Measurements from ENCODE around the gene NEO1.
A peak's percentile ranks its signal among the peaks of the same experiment; 100 is the strongest.
"Not testable (repeated sequence)": the region's sequence is repeated elsewhere in the genome, so short reads cannot be mapped to it uniquely, and the experiment has no call there.

Gene NEO1

DNA sequence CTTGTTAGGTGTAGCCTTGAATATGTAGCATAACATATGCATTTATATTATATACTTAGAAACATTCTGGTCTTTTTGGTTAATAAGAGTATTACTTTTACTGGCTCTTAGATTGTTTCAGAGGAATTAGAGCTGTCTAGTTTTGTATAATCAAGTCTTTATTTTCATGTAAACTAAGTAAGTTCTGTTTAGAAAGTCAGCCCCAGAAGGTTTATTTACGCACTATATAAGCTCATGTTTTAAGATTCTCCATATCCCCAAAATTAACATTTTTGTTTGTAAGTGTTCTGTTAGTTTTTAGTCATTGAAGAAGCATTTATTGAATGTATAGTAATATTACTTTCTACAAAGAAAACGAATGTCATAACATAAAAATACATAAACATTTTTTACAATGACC, 158.4 kb downstream of the NEO1 start:
- DNase-seq (ENCODE audit: low read depth) = no peak

DNA sequence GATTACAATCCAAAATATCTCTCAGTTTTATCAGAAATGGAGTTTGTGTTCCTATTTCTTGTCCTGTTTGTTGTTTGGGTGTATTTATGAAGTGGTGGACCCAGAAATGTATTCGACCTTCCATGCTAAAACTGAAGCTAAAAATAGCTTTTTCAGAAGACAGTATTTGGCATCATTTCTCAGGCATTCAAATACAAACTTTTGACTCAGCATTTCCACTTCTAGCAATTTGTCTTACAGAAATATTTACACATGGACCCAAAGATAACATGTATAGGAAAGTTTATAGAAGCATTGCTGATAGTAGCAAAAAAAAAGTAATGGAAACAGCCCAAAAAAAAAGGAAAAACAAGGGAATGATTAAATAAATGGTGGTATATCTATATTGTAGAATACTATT, 160.2 kb downstream of the NEO1 start:
- DNase-seq (ENCODE audit: low read depth) = no peak

DNA sequence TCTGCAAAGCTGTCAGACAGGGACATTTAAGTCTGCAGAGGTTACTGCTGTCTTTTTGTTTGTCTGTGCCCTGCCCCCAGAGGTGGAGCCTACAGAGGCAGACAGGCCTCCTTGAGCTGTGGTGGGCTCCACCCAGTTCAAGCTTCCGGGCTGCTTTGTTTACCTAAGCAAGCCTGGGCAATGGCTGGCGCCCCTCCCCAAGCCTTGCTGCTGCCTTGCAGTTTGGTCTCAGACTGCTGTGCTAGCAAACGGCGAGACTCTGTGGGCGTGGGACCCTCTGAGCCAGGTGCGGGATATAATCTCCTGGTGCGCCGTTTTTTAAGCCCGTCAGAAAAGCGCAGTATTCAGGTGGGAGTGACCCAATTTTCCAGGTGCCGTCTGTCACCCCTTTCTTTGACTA, 169.2 kb downstream of the NEO1 start:
- not testable (repeated sequence) for DNase-seq (ENCODE audit: low read depth)

DNA sequence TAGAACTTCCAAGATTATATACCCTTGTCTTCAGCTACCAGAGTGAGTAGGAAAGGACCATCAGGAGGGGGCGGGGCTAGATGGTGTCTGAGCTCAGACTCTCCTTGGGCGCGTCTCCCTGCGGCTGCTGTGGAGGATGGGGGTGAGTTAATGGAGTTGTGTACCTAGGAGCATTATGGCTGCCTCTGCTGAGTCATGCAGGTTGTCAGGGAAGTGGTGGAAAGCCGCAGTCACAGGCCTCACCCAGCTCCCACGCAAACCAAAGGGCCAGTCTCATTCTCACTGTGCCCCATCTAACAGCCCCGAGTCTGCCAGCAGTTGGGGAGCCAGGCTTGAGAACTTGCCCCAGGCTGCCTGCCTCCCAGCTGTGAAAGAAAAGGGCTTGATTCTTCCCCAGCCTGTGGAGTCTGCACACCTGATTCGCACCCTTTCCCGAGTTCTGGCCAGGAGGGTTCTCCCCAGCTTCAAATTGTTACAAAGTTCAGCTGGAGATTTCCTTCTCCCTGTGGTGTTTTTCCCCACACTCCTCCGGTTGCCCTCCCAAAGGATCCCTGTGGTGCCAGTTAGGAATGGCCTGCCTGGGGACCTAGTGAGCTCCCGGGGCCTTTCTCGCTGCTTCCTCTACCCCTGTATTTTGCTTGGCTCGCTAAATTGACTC, 173.2 kb downstream of the NEO1 start:
- DNase-seq (ENCODE audit: low read depth) = peak; percentile 11

DNA sequence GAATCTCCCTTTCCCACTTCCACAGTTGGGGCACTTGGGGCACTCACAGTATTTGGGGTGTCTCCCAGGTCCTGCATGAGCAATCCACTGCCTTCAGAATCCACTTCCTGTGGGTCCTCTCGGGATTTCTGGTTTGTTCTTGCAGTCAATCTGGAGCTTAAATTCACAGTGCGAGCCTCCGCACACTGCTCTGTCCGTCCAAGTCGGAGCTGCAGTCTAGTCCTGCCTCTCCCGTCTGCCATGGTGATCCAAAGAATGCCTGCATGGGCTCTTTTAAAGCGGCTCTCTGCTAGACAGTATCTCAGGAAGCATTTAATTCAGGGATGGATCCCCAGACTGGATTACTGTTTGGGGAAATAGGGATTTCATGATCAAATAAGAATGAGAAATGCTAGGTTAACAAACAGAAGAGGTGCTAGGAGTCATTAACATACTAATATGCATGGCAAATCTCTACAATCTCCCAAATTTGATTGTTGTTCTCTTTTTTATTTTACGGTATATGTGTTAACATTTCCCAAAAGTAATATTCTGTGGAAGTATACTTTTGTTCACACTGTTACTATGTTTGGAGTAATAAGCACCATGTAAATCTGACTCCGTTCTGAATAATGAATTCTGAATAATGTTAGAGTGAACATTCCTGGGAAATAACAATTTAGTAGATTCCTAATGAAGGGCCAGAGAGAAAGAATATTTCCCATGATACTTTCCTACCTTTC, 174.0 kb downstream of the NEO1 start:
- DNase-seq (ENCODE audit: low read depth) = no peak

- DNase-seq (ENCODE audit: low read depth) = no peak
Measured at GRCh38 chr15:73227433-73228056, 175.3 kb downstream of the NEO1 start.

GRCh38 chr15:73228128-73228646, 175.9 kb downstream of the NEO1 start:
- DNase-seq (ENCODE audit: low read depth) = no peak

GRCh38 chr15:73231661-73232419, 179.6 kb downstream of the NEO1 start:
- DNase-seq (ENCODE audit: low read depth) = no peak

- DNase-seq (ENCODE audit: low read depth) = no peak
Measured at GRCh38 chr15:73232776-73233175, 180.5 kb downstream of the NEO1 start.

- no peak for DNase-seq (ENCODE audit: low read depth)
Measured at GRCh38 chr15:73233623-73234022, 181.4 kb downstream of the NEO1 start.

GRCh38 chr15:73237910-73238309, 185.6 kb downstream of the NEO1 start:
- DNase-seq (ENCODE audit: low read depth) = no peak

DNA sequence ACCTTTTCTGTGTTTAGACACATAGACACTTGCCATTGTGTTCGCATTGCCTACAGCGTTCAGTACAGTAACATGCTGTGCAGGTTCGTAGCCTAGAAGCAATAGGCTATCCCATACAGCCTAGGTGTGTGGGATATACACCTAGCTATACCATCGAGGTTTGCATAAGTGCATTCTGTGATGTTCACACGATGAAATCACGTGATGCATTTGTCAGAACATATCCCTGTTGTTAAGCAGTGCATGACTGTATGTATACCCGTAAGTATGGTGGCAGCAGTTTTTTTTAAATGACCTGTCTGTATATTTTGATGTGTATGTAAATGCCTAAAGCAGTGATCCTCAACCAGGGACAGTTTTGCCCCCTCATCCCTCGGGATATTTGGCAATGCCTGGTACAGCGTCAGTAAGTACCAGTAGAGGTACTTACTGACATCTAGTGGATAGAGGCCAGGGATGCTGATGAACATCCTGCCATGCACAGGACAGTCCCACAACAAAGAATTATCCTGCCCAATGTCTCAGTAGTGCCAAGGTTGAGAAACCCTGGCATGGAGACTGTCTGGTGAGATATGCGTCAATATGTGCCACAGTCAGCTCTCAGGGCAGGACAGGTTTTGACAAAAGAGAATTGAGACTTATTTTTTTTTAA, 187.4 kb downstream of the NEO1 start:
- no peak for DNase-seq (ENCODE audit: low read depth)

GRCh38 chr15:73240866-73241499, 188.7 kb downstream of the NEO1 start:
- peak; percentile 70 for DNase-seq (ENCODE audit: low read depth)

- DNase-seq (ENCODE audit: low read depth) = no peak
Measured at GRCh38 chr15:73244333-73244732, 192.1 kb downstream of the NEO1 start.

DNA sequence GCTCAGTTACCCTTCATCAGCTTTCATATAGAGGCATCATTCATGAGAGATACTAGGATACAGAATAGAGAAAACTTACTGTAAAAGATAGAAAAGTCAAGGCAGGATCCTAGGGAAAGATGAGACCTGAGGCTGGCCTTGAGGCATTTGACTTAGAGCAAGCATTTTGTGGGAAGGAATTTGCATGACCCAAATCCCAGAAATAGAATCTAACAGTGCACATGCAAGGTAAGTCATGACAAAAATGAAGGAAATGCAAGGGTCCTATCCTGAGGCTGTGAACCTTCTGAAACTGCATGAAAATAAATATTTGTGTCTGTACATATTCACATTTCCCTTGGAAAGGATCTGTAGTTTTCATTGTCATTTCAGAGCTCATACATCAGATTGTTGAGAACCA, 194.2 kb downstream of the NEO1 start:
- DNase-seq (ENCODE audit: low read depth) = no peak

- no peak for DNase-seq (ENCODE audit: low read depth)
Measured at GRCh38 chr15:73246898-73247297, 194.6 kb downstream of the NEO1 start.

DNA sequence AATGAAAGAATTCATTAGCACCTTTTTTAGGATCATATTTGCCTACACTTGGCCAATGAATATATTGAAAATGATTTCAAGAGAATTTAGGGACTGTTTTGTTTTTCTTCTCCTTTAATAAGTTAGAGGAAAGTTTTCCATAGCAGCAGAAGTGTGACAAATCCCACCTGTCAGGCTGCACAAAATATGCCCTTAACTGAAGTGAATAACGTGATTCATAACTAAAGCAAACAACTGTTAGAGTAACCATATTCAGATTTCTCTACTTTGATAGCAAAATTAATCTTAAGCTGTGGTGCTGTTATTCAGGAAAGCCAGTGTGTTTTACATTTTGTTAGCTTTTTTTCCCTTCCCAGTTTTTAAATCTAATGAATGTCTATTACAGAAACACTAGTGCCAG, 195.1 kb downstream of the NEO1 start:
- no peak for DNase-seq (ENCODE audit: low read depth)

GRCh38 chr15:73249499-73249898, 197.2 kb downstream of the NEO1 start:
- DNase-seq (ENCODE audit: low read depth) = no peak

DNA sequence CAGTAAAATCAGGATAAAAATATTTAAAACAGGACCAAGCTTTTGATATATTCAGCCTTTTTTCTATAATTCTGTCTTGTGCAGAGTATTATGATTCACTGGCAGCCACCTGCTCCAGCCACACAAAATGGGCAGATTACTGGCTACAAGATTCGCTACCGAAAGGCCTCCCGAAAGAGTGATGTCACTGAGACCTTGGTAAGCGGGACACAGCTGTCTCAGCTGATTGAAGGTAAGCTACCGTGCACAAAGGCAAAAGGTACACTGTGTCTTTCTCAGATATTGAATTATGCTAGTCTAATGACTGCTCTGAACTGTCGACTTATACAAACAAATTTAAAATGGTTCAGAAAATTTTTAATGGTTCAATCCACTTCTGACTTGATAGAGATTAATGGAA, 202.3 kb downstream of the NEO1 start:
- no peak for DNase-seq (ENCODE audit: low read depth)

GRCh38 chr15:73258271-73259108, 206.2 kb downstream of the NEO1 start:
- DNase-seq (ENCODE audit: low read depth) = no peak

DNA sequence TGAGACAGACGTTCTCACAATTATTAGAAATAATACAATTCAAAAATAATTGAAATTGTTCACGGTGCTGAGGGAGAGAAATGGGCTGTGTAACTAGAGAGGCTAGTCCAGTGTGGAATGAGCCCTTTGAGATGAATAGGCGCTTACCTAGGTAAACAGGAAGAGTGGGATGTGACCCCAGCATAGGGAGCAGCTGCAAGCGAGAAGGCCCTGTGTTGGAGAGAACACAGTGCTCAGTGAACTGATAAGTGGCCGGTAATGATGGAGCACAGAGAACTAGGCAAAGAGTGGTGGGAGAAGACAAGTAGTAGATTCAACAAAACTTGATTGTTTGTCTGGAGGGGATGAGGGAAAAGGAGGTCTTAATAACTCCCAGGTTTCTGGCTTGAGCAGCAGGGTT, 212.6 kb downstream of the NEO1 start:
- DNase-seq (ENCODE audit: low read depth) = no peak
